Measurements from ENCODE around the gene PTCH2. TPM values are rescaled to one million over a fixed set of nuclear protein-coding genes. Genes with fewer than 3 reads are reported as not detected.

PTCH2 gene
- total RNA-seq, 4 donors from 2014 or later = 0.66 to 2.6 (median 1.1) TPM

DNA sequence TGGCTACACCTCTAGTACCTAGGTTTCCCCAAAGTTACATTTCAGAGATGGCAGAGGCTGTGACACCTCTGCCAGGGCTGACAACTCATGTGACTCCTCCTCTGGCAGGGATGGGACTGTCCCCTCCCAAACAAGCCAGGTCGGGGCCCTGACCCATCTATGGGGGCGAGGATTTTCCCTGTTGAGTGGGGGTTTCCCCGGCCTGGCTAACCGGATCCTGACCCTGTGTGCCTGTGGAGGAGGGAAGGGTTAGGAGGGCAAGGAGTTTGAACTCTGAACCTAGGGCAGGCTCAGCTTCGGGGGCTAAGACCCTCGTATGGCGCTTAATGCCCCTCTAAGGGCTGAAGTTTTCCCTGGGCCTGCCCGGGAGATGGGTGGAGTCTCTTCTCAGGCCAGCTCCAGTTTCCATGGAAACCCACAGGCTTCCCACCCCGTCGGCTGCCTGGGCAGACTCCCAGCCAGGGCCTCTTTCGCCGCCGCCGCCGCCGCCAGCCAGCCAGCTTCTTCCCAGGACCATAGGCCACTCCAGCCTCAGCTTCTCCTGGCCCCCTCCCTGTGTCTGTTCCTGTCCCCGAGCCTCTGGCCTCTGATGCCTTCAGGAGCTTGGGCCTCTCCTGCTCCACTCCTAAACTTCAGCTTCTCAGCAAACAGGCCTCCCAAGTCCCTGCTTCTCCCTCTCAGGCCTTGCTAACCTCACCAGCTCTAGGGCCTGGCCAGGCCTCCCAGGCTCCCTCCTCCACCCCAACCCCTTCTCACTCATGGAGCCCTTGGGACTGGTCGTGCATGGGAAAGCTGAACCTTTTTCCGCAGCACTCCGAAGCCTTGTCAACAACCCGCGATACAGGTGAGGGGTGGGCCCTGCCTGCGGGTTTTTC is 34.8 kb downstream of the PTCH2 start, which contains the start of gene BTBD19:
BTBD19 (plus strand) TSS at position 461 of the 875 bp plus-strand sequence; CDS start at position 759, 298 bp downstream.
- H3K36me3 ChIP-seq = peaks cover 9 to 40% (median 31%) of the 10 kb centered on the region in 4 donors
- H3K4me3 ChIP-seq = peak within 1 kb of the TSS; percentile 30 to 49 (median 39)
- no peaks in the 10 kb centered on the region for H3K9me3 ChIP-seq
- peak within 1 kb of the TSS; percentile 96 to 97 (median 96) for H3K27ac ChIP-seq (replicated peaks in 1 of 4)
- WGBS = 50% methylated on average over 7 of the region's 23 CpGs
- intact Hi-C loops (cut with DNase I) = no loop called here
- no peak for DNase-seq (ENCODE audit: extremely low spot score)
- peaks cover 80 to 100% (median 94%) of the 10 kb centered on the region in 4 donors for H3K4me1 ChIP-seq
- TF ChIP-seq POLR2A (IDR thresholded peaks at IDR 0.05; ENCODE audit: low read depth) = no peak
- no peak for TF ChIP-seq CTCF (IDR thresholded peaks at IDR 0.05)
- TF ChIP-seq POLR2AphosphoS5 (IDR thresholded peaks at IDR 0.05) = peak; percentile 16 to 47
- no peak for TF ChIP-seq EP300 (IDR thresholded peaks at IDR 0.05)
- H3K27me3 ChIP-seq = no peaks in the 10 kb centered on the region

GRCh38 chr1:44807364-44808062 is 35.5 kb downstream of the PTCH2 start:
- Histone ChIP-seq H3K27me3 (no peaks in the 10 kb centered on the region), H3K4me1 (peaks cover 81 to 100% (median 93%) of the 10 kb centered on the region in 4 donors), H3K4me3 (peak overlapping the region in 3 of 4 donors; percentile 30 to 49 (median 37)), H3K9me3 (no peaks in the 10 kb centered on the region), H3K36me3 (peaks cover 9 to 42% (median 38%) of the 10 kb centered on the region in 4 donors), H3K27ac (replicated peaks in 1 of 4) (peak overlapping the region; percentile 96 to 97 (median 96))
- DNase-seq (ENCODE audit: extremely low spot score) = peak; percentile 99
- intact Hi-C loops (cut with DNase I) = no loop called here
- 6% methylated on average over 15 of the region's 16 CpGs for WGBS
- TF ChIP-seq EP300 (IDR thresholded peaks at IDR 0.05) = no peak
- TF ChIP-seq POLR2AphosphoS5 (IDR thresholded peaks at IDR 0.05) = peak; percentile 89 to 95
- TF ChIP-seq POLR2A (IDR thresholded peaks at IDR 0.05; ENCODE audit: low read depth) = no peak
- peak in 1 of 3 experiments; percentile 13 for TF ChIP-seq CTCF (IDR thresholded peaks at IDR 0.05)

- WGBS = 34% methylated on average over 7 of the region's 7 CpGs
- H3K9me3 ChIP-seq = no peaks in the 10 kb centered on the region
- H3K27me3 ChIP-seq = no peaks in the 10 kb centered on the region
- no peak for TF ChIP-seq CTCF (IDR thresholded peaks at IDR 0.05)
- no peak for TF ChIP-seq POLR2A (IDR thresholded peaks at IDR 0.05; ENCODE audit: low read depth)
- no peak for TF ChIP-seq POLR2AphosphoS5 (IDR thresholded peaks at IDR 0.05)
- no peak for TF ChIP-seq EP300 (IDR thresholded peaks at IDR 0.05)
- no peak for DNase-seq (ENCODE audit: extremely low spot score)
- peak within 1 kb of the TSS; percentile 30 to 49 (median 39) for H3K4me3 ChIP-seq
- H3K36me3 ChIP-seq = peaks cover 9 to 47% (median 41%) of the 10 kb centered on the region in 4 donors
- peak within 1 kb of the TSS; percentile 96 to 97 (median 96) for H3K27ac ChIP-seq (replicated peaks in 1 of 4)
- intact Hi-C loops (cut with DNase I) = no loop called here
- H3K4me1 ChIP-seq = peaks cover 85 to 100% (median 93%) of the 10 kb centered on the region in 4 donors
Observed at GRCh38 chr1:44806704-44807363, 36.2 kb downstream of the PTCH2 start, which contains the start of gene DYNLT4. Gene DYNLT4, minus strand, starts transcription at chr1:44807351. Its CDS starts 683 bp downstream, at chr1:44806668.

GRCh38 chr1:44806025-44806703 is 36.9 kb downstream of the PTCH2 start:
- no peak for DNase-seq (ENCODE audit: extremely low spot score)
- Histone ChIP-seq H3K36me3 (peaks cover 9 to 47% (median 41%) of the 10 kb centered on the region in 4 donors), H3K4me1 (peaks cover 82 to 100% (median 93%) of the 10 kb centered on the region in 4 donors), H3K27me3 (no peaks in the 10 kb centered on the region), H3K27ac (replicated peaks in 1 of 4) (peak overlapping the region; percentile 96 to 97 (median 96)), H3K4me3 (peak overlapping the region in 3 of 4 donors; percentile 3 to 37 (median 21)), H3K9me3 (no peaks in the 10 kb centered on the region)
- intact Hi-C loops (cut with DNase I) = no loop called here
- TF ChIP-seq CTCF (IDR thresholded peaks at IDR 0.05) (no peak), EP300 (IDR thresholded peaks at IDR 0.05) (no peak), POLR2A (IDR thresholded peaks at IDR 0.05; ENCODE audit: low read depth) (no peak), POLR2AphosphoS5 (IDR thresholded peaks at IDR 0.05) (no peak)
- 93% methylated on average over 27 of the region's 70 CpGs for WGBS

Data from esophagus muscularis mucosa (tissue), 4 donors.